MM.1S (cell line): ENCODE data around the gene UNC119.

Experiments
- DNase-seq: peaks from one replicate; pipeline ENCODE4 v3.0.0-alpha.2; 2015
- H2AFZ ChIP-seq: fragments of 300-600 bp; sonication (generic); 2 replicates; pipeline ENCODE4 v1.6.0; 2016; ENCODE audit warnings: antibody characterized with exemption, low read length
- H3F3A ChIP-seq: fragments of 300-600 bp; sonication (generic); 2 replicates; pipeline ENCODE4 v1.6.1; 2016; ENCODE audit warnings: mild to moderate bottlenecking, antibody characterized with exemption, low read length, moderate library complexity, mixed read lengths; ENCODE audit not compliant: insufficient read depth
- H3K27ac ChIP-seq: fragments of 300-600 bp; sonication (generic); 2 replicates; pipeline ENCODE4 v1.5.1; 2016; ENCODE audit warnings: mild to moderate bottlenecking, low read length
- H3K27me3 ChIP-seq: fragments of 300-600 bp; sonication (generic); replicated peaks from 2 replicates; pipeline ENCODE4 v1.6.0; 2016; ENCODE audit warnings: low read length; ENCODE audit not compliant: insufficient read depth
- H3K36me3 ChIP-seq: fragments of 300-600 bp; sonication (generic); replicated peaks from 2 replicates; pipeline ENCODE4 v1.6.1; 2016; ENCODE audit warnings: mild to moderate bottlenecking, low read length, mixed read lengths; ENCODE audit not compliant: insufficient read depth
- H3K4me1 ChIP-seq: fragments of 300-600 bp; sonication (generic); 2 replicates; pipeline ENCODE4 v1.6.1; 2016; ENCODE audit warnings: low read length, mixed read lengths
- H3K4me2 ChIP-seq: fragments of 300-600 bp; sonication (generic); 2 replicates; pipeline ENCODE4 v1.6.0; 2016; ENCODE audit warnings: low read depth, low read length
- H3K4me3 ChIP-seq: fragments of 300-600 bp; sonication (generic); 2 replicates; pipeline ENCODE4 v1.5.1; 2016; ENCODE audit warnings: low read length, mixed read lengths
- H3K79me2 ChIP-seq: fragments of 300-600 bp; sonication (generic); 2 replicates; pipeline ENCODE4 v1.6.1; 2016; ENCODE audit warnings: mixed run types, low read length, mixed read lengths
- H3K9ac ChIP-seq: fragments of 300-600 bp; sonication (generic); 2 replicates; pipeline ENCODE4 v1.6.1; 2016; ENCODE audit warnings: low read length, mixed read lengths
- H3K9me2 ChIP-seq: fragments of 300-600 bp; sonication (generic); replicated peaks from 2 replicates; pipeline ENCODE4 v1.6.1; 2016; ENCODE audit warnings: mild to moderate bottlenecking, low read length, mixed read lengths; ENCODE audit not compliant: insufficient read depth
- H3K9me3 ChIP-seq: fragments of 300-600 bp; sonication (generic); replicated peaks from 2 replicates; pipeline ENCODE4 v1.6.1; 2016; ENCODE audit warnings: mild to moderate bottlenecking, low read length, mixed read lengths; ENCODE audit not compliant: insufficient read depth
- H4K20me1 ChIP-seq: fragments of 300-600 bp; sonication (generic); 2 replicates; pipeline ENCODE4 v1.6.1; 2016; ENCODE audit warnings: mild to moderate bottlenecking, low read length, moderate library complexity, mixed read lengths; ENCODE audit not compliant: insufficient read depth
- EZH2 ChIP-seq: fragments of 300-600 bp; sonication (generic); optimal IDR thresholded peaks from 2 replicates; pipeline ENCODE3; 2017; ENCODE audit warnings: low read depth, mild to moderate bottlenecking, antibody characterized with exemption, low read length, mixed read lengths
- EZH2phosphoT487 ChIP-seq: fragments of 300-600 bp; sonication (generic); IDR thresholded peaks from 2 replicates; pipeline ENCODE4 v1.6.1; 2018; ENCODE audit warnings: antibody characterized with exemption, low read length
- TF ChIP-seq, protein P1 (sequence below): fragments of 300-600 bp; sonication (generic); IDR thresholded peaks from 2 replicates; pipeline ENCODE4 v1.5.1; 2016; ENCODE audit warnings: antibody characterized with exemption, low read length, mixed read lengths

UNC119 gene

DNA sequence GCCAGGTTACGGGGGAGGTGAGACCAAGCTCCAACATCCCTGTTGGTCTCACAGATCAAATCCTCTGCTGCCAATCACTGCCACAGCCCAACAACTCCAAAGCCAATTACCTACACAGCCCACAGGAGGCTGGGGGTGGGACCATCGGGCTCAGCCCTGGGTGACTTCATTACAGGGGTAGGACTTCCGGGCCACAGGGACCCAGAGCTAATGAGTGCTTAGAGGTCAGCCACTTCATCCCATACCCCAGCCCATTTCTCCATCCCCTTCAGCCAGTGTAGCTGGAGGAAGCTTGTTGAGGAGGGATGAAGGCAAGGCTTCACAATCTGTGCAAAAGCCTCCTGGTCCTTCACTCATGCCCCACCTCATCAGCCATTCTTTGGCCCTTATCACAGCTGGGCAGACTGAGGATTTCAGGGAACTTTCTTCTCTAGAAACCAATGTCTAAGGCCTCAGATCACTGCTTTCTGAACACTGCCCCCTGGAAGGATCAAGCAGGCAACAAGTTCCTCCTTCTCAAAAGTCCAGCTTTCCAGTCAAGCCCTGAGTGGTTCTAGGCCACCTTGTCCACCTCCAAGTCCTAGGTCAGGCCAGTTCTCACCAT, 40.5 kb downstream of the UNC119 start:
- no peak overlapping the region for H3K27ac ChIP-seq
- no peak overlapping the region for H2AFZ ChIP-seq
- H3K9me3 ChIP-seq: no peaks in the 10 kb centered on the region
- no peak for DNase-seq
- H3K36me3 ChIP-seq: no peaks in the 10 kb centered on the region
- H3K79me2 ChIP-seq: no peaks in the 10 kb centered on the region
- H3K27me3 ChIP-seq: peaks cover 93% of the 10 kb centered on the region
- no peak overlapping the region for H3K9ac ChIP-seq
- TF ChIP-seq EZH2 (no peak), EZH2phosphoT487 (no peak)
- TF ChIP-seq, protein P1, sequence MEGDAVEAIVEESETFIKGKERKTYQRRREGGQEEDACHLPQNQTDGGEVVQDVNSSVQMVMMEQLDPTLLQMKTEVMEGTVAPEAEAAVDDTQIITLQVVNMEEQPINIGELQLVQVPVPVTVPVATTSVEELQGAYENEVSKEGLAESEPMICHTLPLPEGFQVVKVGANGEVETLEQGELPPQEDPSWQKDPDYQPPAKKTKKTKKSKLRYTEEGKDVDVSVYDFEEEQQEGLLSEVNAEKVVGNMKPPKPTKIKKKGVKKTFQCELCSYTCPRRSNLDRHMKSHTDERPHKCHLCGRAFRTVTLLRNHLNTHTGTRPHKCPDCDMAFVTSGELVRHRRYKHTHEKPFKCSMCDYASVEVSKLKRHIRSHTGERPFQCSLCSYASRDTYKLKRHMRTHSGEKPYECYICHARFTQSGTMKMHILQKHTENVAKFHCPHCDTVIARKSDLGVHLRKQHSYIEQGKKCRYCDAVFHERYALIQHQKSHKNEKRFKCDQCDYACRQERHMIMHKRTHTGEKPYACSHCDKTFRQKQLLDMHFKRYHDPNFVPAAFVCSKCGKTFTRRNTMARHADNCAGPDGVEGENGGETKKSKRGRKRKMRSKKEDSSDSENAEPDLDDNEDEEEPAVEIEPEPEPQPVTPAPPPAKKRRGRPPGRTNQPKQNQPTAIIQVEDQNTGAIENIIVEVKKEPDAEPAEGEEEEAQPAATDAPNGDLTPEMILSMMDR: no peak
- no peak overlapping the region for H3K4me2 ChIP-seq
- H4K20me1 ChIP-seq: no peaks in the 10 kb centered on the region
- H3K9me2 ChIP-seq: no peaks in the 10 kb centered on the region
- no peaks in the 10 kb centered on the region for H3K4me1 ChIP-seq
- H3F3A ChIP-seq: no peaks in the 10 kb centered on the region
- H3K4me3 ChIP-seq: no peak overlapping the region

DNA sequence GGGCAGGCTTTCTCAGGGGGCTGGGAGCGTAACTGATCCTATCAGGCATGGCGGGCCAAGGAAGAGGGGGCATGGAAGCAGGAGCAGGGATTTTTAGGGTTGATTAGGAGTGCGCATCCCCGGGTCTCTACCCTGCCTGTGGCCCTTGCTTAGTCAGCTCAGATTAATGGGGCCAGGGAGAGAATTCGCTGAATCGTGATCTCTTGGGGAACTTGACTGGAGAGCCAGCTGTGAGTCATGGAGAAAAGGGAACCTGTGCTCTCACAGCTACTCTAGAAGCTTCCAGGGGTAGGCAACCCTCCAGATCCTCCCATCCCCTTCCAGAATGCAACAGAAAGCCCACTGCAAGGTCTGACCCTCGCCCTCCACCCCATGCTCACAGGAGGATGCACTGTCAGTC, 42.6 kb downstream of the UNC119 start:
- H3F3A ChIP-seq: no peaks in the 10 kb centered on the region
- H3K27me3 ChIP-seq: peaks cover 98% of the 10 kb centered on the region
- no peak overlapping the region for H3K4me2 ChIP-seq
- H2AFZ ChIP-seq: no peak overlapping the region
- no peaks in the 10 kb centered on the region for H3K4me1 ChIP-seq
- no peak overlapping the region for H3K9ac ChIP-seq
- H3K4me3 ChIP-seq: no peak overlapping the region
- no peak for DNase-seq
- H3K79me2 ChIP-seq: no peaks in the 10 kb centered on the region
- no peaks in the 10 kb centered on the region for H3K36me3 ChIP-seq
- TF ChIP-seq EZH2phosphoT487: no peak
- TF ChIP-seq EZH2: no peak
- TF ChIP-seq, protein P1: no peak
- no peaks in the 10 kb centered on the region for H3K9me2 ChIP-seq
- no peaks in the 10 kb centered on the region for H3K9me3 ChIP-seq
- no peaks in the 10 kb centered on the region for H4K20me1 ChIP-seq
- H3K27ac ChIP-seq: no peak overlapping the region

DNA sequence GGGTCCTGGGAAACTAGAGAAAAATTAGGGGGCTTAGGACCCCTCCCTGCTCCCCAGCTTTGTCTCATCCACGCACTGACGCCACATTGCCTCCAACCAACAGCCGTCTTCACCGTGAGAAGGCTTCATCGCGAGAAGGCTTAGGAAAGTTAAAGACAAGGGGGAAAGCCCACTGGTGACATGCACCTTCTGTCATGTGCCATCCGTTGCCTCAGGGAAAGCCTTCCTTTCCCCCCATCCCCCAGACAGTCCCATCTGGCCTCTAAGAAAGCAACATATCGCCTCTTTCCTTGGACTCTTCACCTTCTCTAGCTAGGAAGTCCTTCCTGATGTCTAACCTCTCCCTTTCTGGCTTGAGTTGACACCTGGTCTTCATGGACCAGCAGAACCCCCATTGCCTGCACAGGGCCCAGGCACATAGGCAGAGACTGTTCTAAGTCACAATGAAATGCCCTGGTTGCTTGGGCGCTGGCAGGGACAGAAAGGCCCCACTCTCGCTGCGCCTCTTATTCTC, 44.2 kb downstream of the UNC119 start:
- Histone ChIP-seq H3K27me3 (peaks cover 96% of the 10 kb centered on the region), H3K9me2 (no peaks in the 10 kb centered on the region), H3K27ac (no peak overlapping the region), H3F3A (no peaks in the 10 kb centered on the region), H3K9ac (no peak overlapping the region), H3K4me3 (no peak overlapping the region), H3K9me3 (no peaks in the 10 kb centered on the region), H3K4me1 (no peaks in the 10 kb centered on the region), H3K4me2 (no peak overlapping the region), H2AFZ (no peak overlapping the region), H3K36me3 (no peaks in the 10 kb centered on the region), H3K79me2 (no peaks in the 10 kb centered on the region), H4K20me1 (no peaks in the 10 kb centered on the region)
- TF ChIP-seq, protein P1: no peak
- no peak for TF ChIP-seq EZH2phosphoT487
- TF ChIP-seq EZH2: no peak
- DNase-seq: no peak
